Panc1 (cell line): ENCODE data around the gene DOK5. TPM values are rescaled to one million over a fixed set of nuclear protein-coding genes. Genes with fewer than 3 reads are reported as not detected.

Source experiments
- ATAC-seq: fragments of 200-7000 bp; cut with Tn5 transposase; 2 replicates; pipeline ENCODE4 v1.9.1; 2020; ENCODE audit warnings: mild to moderate bottlenecking, moderate library complexity
- BruUV-seq: library from RNA; stranded (reverse); fragments of 400-500 nt; replicated peaks from 2 replicates; lab custom pipeline; 2021; lab: Mats Ljungman, UMichigan
- CTCF ChIA-PET: fragments of 300-600 bp; sonication (Branson Sonifier 250); formaldehyde crosslinking; loops from one replicate; lab custom pipeline; 2022; ENCODE audit warnings: antibody characterized with exemption; lab: Charles Lee
- POLR2A ChIA-PET: fragments of 300-600 bp; sonication (Branson Sonifier 250); formaldehyde crosslinking; loops from one replicate; lab custom pipeline; 2022; ENCODE audit warnings: antibody characterized with exemption; lab: Charles Lee
- DNase-seq: peaks from one replicate; pipeline ENCODE4 v3.0.0-alpha.2; 2010; ENCODE audit warnings: low read depth, low spot score
- H3K27ac ChIP-seq: 2 replicates; pipeline ENCODE4 v1.5.1; 2011; ENCODE audit warnings: mild to moderate bottlenecking, low read length, inconsistent platforms
- H3K27me3 ChIP-seq: fragments of 200-500 bp; sonication (Bioruptor generic); 2 replicates; pipeline ENCODE4 v1.6.0; 2014; ENCODE audit warnings: low read length, inconsistent platforms; ENCODE audit not compliant: control insufficient read depth, insufficient read depth
- H3K36me3 ChIP-seq: fragments of 200-500 bp; sonication (Bioruptor generic); 2 replicates; pipeline ENCODE4 v1.5.1; 2014; ENCODE audit warnings: inconsistent platforms, mild to moderate bottlenecking, low read length, moderate library complexity; ENCODE audit not compliant: control insufficient read depth, insufficient read depth
- H3K4me1 ChIP-seq: 2 replicates; pipeline ENCODE4 v1.5.1; 2011; ENCODE audit warnings: inconsistent platforms, mild to moderate bottlenecking, low read length, moderate library complexity; ENCODE audit not compliant: control insufficient read depth, insufficient read depth
- H3K4me3 ChIP-seq, 2 experiments: 2 replicates each; pipeline ENCODE4 v1.5.1; 2011 to 2012; ENCODE audit warnings: low read depth in 2 of 2, low read length in 2 of 2, mild to moderate bottlenecking in 2 of 2, inconsistent platforms in 1 of 2, moderate library complexity in 1 of 2
- H3K9me3 ChIP-seq: fragments of 200-500 bp; sonication (Bioruptor generic); 2 replicates; pipeline ENCODE4 v1.5.1; 2014; ENCODE audit warnings: low read depth, mild to moderate bottlenecking, inconsistent platforms, low read length, moderate library complexity; ENCODE audit not compliant: control insufficient read depth, insufficient read depth
- CTCF ChIP-seq: fragments of 450-650 bp; IDR thresholded peaks from 2 replicates; pipeline ENCODE4 v1.5.1; 2017; ENCODE audit warnings: mild to moderate bottlenecking
- POLR2AphosphoS5 ChIP-seq: IDR thresholded peaks from 2 replicates; pipeline ENCODE4 v1.6.1; 2012; ENCODE audit warnings: mild to moderate bottlenecking, low read depth, low read length, moderate library complexity
- SIN3A ChIP-seq: IDR thresholded peaks from 2 replicates; pipeline ENCODE4 v1.6.1; 2012; ENCODE audit warnings: low read depth, mild to moderate bottlenecking, low read length, moderate library complexity, borderline replicate concordance; ENCODE audit not compliant: insufficient read depth
- TCF7L2 ChIP-seq: IDR thresholded peaks from 2 replicates; pipeline ENCODE4 v1.6.1; 2011; ENCODE audit warnings: mild to moderate bottlenecking, low read depth, low read length, inconsistent platforms
- in situ Hi-C: cut with HindIII; loops from 2 replicates; pipeline ENCODE4 v1.10.0; 2016; ENCODE audit warnings: low sequenced_read_pairs, low pct_unique_long_range_greater_than_20kb
- intact Hi-C: fragments of 100-400 bp; cut with micrococcal nuclease; formaldehyde crosslinking; loops from one replicate; pipeline ENCODE4 v1.10.0; 2022; ENCODE audit not compliant: unreplicated experiment
- total RNA-seq: library from RNA; stranded (reverse); gene quantifications from one replicate; pipeline ENCODE4 v1.2.1, GENCODE V29; 2021; ENCODE audit not compliant: unreplicated experiment
- TF ChIP-seq, protein P1 (sequence below), 2 experiments: IDR thresholded peaks; 2 replicates each; pipeline ENCODE4 v1.6.1; 2011 to 2012; ENCODE audit warnings: low read depth in 2 of 2, control low read depth in 1 of 2, low read length in 1 of 2, mild to moderate bottlenecking in 1 of 2, moderate library complexity in 1 of 2; ENCODE audit not compliant: insufficient read depth in 1 of 2

Gene DOK5
- total RNA-seq, 1 experiment from 2014 or later, result 0.18 TPM

- intact Hi-C loops (no loop called here), in situ Hi-C loops (no loop called here)
- H3K9me3 ChIP-seq, result no peaks in the 10 kb centered on the region
- DNase-seq (no peak), ATAC-seq (no peak)
- H3K4me3 ChIP-seq, result no peak overlapping the region
- H3K4me1 ChIP-seq, result no peaks in the 10 kb centered on the region
- H3K36me3 ChIP-seq, result no peaks in the 10 kb centered on the region
- POLR2A ChIA-PET, result no interaction called here
- BruUV-seq, result no TSS peak
- CTCF ChIA-PET, result no interaction called here
- H3K27ac ChIP-seq, result no peak overlapping the region
- no peaks in the 10 kb centered on the region for H3K27me3 ChIP-seq
- TF ChIP-seq CTCF (no peak), TCF7L2 (no peak), SIN3A (no peak), POLR2AphosphoS5 (no peak)
- TF ChIP-seq, protein P1, sequence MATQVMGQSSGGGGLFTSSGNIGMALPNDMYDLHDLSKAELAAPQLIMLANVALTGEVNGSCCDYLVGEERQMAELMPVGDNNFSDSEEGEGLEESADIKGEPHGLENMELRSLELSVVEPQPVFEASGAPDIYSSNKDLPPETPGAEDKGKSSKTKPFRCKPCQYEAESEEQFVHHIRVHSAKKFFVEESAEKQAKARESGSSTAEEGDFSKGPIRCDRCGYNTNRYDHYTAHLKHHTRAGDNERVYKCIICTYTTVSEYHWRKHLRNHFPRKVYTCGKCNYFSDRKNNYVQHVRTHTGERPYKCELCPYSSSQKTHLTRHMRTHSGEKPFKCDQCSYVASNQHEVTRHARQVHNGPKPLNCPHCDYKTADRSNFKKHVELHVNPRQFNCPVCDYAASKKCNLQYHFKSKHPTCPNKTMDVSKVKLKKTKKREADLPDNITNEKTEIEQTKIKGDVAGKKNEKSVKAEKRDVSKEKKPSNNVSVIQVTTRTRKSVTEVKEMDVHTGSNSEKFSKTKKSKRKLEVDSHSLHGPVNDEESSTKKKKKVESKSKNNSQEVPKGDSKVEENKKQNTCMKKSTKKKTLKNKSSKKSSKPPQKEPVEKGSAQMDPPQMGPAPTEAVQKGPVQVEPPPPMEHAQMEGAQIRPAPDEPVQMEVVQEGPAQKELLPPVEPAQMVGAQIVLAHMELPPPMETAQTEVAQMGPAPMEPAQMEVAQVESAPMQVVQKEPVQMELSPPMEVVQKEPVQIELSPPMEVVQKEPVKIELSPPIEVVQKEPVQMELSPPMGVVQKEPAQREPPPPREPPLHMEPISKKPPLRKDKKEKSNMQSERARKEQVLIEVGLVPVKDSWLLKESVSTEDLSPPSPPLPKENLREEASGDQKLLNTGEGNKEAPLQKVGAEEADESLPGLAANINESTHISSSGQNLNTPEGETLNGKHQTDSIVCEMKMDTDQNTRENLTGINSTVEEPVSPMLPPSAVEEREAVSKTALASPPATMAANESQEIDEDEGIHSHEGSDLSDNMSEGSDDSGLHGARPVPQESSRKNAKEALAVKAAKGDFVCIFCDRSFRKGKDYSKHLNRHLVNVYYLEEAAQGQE (IDR thresholded peaks at IDR 0.05; ENCODE audit: insufficient read depth in 1 of 2, low read depth in 2 of 2, low read length in 1 of 2), result no peak
Observed at GRCh38 chr20:54458219-54458618, 17.2 kb upstream of the DOK5 start.

DNA sequence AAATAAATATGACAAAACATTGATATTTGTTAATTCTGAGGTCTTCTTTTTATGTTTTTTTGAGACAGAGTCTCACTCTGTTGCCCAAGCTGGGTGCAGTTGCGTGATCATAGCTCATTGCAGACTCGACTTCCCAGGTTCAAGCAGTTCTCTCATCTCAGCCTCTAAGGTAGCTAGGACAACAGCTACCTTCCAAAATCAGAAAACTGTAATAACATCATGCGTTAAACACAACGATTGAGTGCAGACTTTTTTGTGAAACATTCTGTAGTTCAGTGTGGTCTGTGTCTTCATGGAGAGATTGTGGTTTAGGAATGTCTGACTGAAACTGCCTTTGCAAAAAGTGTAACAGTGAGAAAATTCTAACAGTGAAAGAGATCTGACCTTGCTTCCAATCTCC is 16.1 kb upstream of the DOK5 start:
- Histone ChIP-seq H3K9me3 (no peaks in the 10 kb centered on the region), H3K27me3 (no peaks in the 10 kb centered on the region), H3K4me3 (no peak overlapping the region), H3K4me1 (no peaks in the 10 kb centered on the region), H3K36me3 (no peaks in the 10 kb centered on the region), H3K27ac (no peak overlapping the region)
- TF ChIP-seq, protein P1 (IDR thresholded peaks at IDR 0.05; ENCODE audit: insufficient read depth in 1 of 2, low read depth in 2 of 2, low read length in 1 of 2), result no peak
- TF ChIP-seq SIN3A (no peak), POLR2AphosphoS5 (no peak), TCF7L2 (no peak), CTCF (no peak)
- no peak for DNase-seq
- POLR2A ChIA-PET, result no interaction called here
- in situ Hi-C loops, result no loop called here
- BruUV-seq, result no TSS peak
- intact Hi-C loops, result no loop called here
- CTCF ChIA-PET, result interaction anchor here (0.5 kb wide), 1 partner anchor 1065 kb away, joined by 8 read pairs; no protein-coding TSS in a partner anchor
- no peak for ATAC-seq
